Measurements from ENCODE around the gene DNAI4. TPM values are rescaled to one million over a fixed set of nuclear protein-coding genes. Genes with fewer than 3 reads are reported as not detected.

The DNAI4 gene
- total RNA-seq, 1 experiment from 2014 or later: 3.9 TPM

- TF ChIP-seq ZFX (IDR thresholded peaks at IDR 0.05): no peak
- no peak for TF ChIP-seq ELF1 (IDR thresholded peaks at IDR 0.05; ENCODE audit: borderline replicate concordance, low read depth)
- TF ChIP-seq JUND (IDR thresholded peaks at IDR 0.05): no peak
- TF ChIP-seq CBX3 (IDR thresholded peaks at IDR 0.05; ENCODE audit: low read depth): no peak
- no peak for TF ChIP-seq EZH2phosphoT487 (IDR thresholded peaks at IDR 0.05; ENCODE audit: borderline replicate concordance)
- no peak for TF ChIP-seq YY1 (IDR thresholded peaks at IDR 0.05; ENCODE audit: extremely low read depth, insufficient replicate concordance, low read depth, low read length)
- TF ChIP-seq POLR2A (IDR thresholded peaks at IDR 0.05; ENCODE audit: borderline replicate concordance, extremely low read depth, insufficient read depth, insufficient read length): no peak
Measured at GRCh38 chr1:66768965-66769364, 155.7 kb downstream of the DNAI4 start (continued).

GRCh38 chr1:66767626-66768025 is 157.0 kb downstream of the DNAI4 start:
- no peaks in the 10 kb centered on the region for H3K36me3 ChIP-seq (ENCODE audit: control insufficient read depth in 1 of 2, insufficient read depth in 2 of 2, low read length in 2 of 2)
- no peak overlapping the region for H3K9ac ChIP-seq (ENCODE audit: low read length)
- H2AFZ ChIP-seq (ENCODE audit: low read depth, low read length, poor library complexity, severe bottlenecking): no peak overlapping the region
- ChIA-PET POLR2A (no interaction called here), CTCF (interaction anchor here (0.6 to 2.9 kb wide), 2 partner anchors 444 to 446 kb away, joined by 3 to 17 read pairs; no protein-coding TSS in a partner anchor), RAD21 (ENCODE audit: low non-redundant PET in 1 of 2, low total read pairs in 2 of 2, uncharacterized antibody in 2 of 2, unreplicated experiment in 2 of 2) (no interaction called here)
- no peak for DNase-seq (ENCODE audit: low read depth, low spot score)
- no peaks in the 10 kb centered on the region for H3K79me2 ChIP-seq (ENCODE audit: insufficient read depth, low read length)
- no peaks in the 10 kb centered on the region for H3K27me3 ChIP-seq (ENCODE audit: insufficient read depth, low read length)
- H3K27ac ChIP-seq (ENCODE audit: low read depth, low read length): no peak overlapping the region
- no peak overlapping the region for H3K4me3 ChIP-seq (replicated peaks in 1 of 2; ENCODE audit: low read depth in 1 of 2, low read length in 2 of 2)
- H3K9me2 ChIP-seq (ENCODE audit: insufficient read depth): no peaks in the 10 kb centered on the region
- H3K9me3 ChIP-seq (ENCODE audit: control insufficient read depth in 1 of 2, insufficient read depth in 1 of 2, low read depth in 1 of 2, low read length in 2 of 2): no peaks in the 10 kb centered on the region
- no TSS peak for BruUV-seq (replicated peaks)
- TF ChIP-seq YY1 (IDR thresholded peaks at IDR 0.05; ENCODE audit: extremely low read depth, insufficient replicate concordance, low read depth, low read length) (no peak), ZNF274 (IDR thresholded peaks at IDR 0.05; ENCODE audit: low read depth, low read length) (no peak), EGR1 (IDR thresholded peaks at IDR 0.05; ENCODE audit: low read depth) (no peak), CBX3 (IDR thresholded peaks at IDR 0.05; ENCODE audit: low read depth) (no peak)
- no peaks in the 10 kb centered on the region for H4K20me1 ChIP-seq (ENCODE audit: insufficient read depth)
- intact Hi-C loops (cut with micrococcal nuclease): no loop called here
- 0 out of 4 replicates have a peak, but pooled peaks cover 0 to 2% of the 10 kb centered on the region in 2 experiments for H3K4me1 ChIP-seq (ENCODE audit: control insufficient read depth in 1 of 2, insufficient read depth in 2 of 2, low read length in 2 of 2)
- no peak overlapping the region for H3K4me2 ChIP-seq (ENCODE audit: low read length)
- ATAC-seq: no peak
